ENCODE results near the gene DNAJB9.

DNAJB9 gene

DNA sequence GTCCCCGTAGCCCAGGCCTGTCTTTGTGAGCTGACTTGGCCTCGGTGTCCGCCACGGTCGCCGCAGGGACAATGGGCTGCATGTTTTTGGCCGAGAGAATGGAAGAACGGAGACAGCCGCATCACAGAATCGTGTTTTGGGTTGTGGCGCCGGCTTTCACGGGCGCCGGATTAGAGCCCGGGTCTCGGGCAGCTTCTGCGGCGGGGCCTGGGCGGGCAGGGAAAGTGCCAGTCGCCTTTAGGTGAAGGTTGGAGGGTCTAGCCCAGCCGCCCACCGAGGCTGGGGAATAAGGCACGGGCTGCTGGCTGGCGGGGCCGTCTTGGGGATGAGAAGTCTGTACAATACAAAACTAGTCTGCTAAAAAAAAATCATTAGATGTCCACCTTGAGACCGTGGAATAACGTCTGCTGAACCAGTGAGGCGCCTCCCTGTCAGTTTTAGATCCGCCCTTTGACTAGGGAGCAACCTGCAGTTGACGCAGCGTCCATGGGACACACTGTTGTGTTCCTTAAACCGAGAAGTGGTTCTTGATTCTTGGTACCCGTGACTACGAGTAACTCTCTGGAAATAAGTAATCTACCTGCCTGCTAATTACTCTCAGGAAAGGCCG is 577 bp downstream of the DNAJB9 start:
- DNase-seq, result peak; percentile 35

DNA sequence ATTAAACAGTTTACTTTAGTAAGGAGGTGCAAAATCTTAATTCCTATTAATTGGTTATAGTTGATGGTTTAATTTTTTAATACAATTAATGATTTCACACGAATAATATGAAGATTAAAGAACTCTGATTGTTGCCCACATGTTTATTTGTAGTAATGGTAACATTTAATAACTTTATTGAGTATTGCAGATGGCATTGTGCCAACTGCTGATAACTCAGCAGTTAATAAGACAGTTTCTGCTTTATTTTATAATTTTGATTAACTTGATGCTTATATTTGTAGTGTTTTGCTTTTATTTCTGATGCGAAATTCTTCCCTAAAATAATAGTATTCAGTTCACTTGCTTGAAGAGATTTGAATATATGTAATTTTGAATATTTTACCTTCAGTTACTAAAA is 2.8 kb downstream of the DNAJB9 start:
- DNase-seq, result no peak

DNA sequence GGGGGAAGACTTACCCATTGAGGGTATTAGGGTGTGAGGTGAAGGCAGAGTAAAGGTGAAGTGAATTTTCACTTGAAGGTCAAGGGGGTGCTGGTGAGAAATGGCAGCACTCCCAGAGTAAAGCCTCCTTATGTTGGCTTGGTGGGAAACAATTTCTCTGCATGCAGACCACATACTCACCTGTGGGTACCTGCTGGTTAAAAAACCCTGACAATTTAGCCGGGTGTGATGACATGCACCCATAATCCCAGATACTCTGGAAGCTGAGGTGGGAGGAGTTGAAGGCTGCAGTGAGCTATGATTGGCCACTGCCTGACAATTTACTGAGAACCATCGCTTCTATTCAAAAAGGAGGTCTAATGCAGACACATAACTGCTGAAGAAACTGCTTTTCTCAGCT is 5.5 kb downstream of the DNAJB9 start:
- no peak for DNase-seq

DNA sequence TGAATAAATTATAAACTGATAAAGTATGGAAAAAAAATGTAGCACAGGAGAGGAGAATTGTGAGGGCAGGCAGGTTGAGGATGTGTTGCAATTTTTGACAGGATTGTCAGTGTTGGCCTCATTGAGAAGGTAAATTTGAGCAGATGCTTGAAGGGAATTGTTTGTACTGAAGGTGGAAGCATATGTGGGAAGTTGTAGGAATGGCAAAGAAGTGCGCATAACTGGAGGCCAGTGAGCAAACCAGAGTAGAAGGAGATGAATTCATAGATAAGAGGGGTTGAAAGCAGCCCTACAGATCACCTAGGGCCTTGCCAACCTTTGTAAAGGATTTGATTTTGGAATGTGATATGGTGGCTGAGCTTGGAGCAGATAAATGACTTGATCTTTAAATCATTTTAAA is 6.4 kb downstream of the DNAJB9 start:
- no peak for DNase-seq

DNA sequence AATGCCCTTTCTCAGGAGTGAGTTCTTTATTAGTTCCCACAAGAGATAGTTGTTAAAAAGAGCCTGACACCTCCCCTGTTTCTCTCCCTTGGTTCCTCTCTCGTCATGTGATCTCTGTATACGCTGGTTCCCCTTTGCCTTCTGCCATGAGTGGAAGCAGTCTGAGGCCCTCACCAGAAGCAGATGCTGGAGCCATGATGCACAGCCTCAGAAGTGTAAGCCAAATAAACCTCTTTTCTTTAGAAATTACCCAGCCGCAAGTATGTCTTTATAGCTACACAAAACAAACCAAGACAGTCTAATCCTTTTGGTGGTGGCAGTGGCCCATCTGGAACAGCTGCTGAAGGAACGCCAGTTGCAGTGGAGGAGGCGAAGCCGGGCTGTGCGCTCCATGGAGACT is 9.3 kb downstream of the DNAJB9 start:
- DNase-seq, result no peak

DNA sequence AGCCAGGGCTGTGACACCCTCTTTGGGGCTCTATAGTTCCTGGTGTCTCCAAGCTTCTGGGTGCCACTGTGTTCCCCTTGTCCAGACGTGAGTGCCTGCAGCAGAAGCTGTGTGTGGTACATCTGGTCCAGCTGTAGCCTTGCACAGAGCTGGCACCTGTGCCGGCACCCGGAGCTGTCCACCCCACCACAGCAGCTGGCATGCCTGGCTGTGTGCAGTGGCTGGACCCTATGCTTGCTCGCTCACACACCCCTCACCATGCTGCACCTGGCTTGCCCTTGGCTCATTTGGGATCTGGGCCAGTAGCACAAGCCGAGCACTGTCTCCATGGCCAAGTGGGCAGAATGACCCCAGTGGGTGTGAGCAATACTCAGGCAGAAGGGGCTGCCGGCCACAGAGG is 10.6 kb downstream of the DNAJB9 start:
- no peak for DNase-seq

GRCh38 chr7:108581655-108582491 is 12.2 kb downstream of the DNAJB9 start:
- no peak for DNase-seq

- no peak for DNase-seq
Observed at GRCh38 chr7:108584211-108584610, 14.5 kb downstream of the DNAJB9 start.

- DNase-seq, result no peak
Observed at GRCh38 chr7:108585843-108586242, 16.2 kb downstream of the DNAJB9 start.

GRCh38 chr7:108586274-108586710 is 16.6 kb downstream of the DNAJB9 start:
- DNase-seq, result no peak

DNA sequence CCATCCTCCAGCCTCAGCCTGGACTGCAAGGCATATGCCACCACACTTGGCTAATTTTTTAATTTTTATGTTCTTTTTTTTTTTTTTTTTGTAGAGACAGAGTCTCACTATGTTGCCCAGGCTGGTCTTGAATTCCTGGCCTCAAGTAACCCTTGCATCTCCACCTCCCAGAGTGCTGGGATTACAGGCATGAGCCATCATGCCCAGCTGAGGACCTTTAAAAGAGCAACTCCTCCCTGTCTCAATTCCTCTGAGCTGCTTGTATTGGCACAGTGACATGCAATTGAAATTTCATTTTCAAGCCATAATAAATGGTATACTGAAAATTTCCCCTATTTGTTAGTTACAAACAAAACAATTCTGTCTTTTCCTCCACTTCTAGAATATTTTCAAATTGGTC is 19.5 kb downstream of the DNAJB9 start:
- DNase-seq, result no peak

DNA sequence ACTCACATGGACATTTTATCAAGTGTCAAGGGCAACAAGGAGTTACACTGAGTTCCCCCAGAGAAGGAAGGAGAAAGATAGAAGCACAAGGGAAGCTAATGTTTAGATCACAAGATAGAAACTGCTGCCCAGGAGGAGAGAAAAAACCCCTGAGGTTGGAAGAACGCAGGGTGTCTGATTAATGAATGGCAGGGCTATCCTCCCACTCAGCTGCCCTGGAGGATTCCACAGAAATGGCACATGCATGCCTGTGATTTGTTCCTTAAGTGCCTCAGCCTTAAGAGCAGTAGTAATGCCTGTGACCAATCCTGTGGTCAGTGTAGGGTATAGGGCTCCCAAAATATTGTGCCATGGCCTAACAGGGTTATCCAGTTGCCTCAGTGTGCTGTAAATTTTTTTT is 20.2 kb downstream of the DNAJB9 start:
- no peak for DNase-seq

- no peak for DNase-seq
Observed at GRCh38 chr7:108590606-108591005, 20.9 kb downstream of the DNAJB9 start.

DNA sequence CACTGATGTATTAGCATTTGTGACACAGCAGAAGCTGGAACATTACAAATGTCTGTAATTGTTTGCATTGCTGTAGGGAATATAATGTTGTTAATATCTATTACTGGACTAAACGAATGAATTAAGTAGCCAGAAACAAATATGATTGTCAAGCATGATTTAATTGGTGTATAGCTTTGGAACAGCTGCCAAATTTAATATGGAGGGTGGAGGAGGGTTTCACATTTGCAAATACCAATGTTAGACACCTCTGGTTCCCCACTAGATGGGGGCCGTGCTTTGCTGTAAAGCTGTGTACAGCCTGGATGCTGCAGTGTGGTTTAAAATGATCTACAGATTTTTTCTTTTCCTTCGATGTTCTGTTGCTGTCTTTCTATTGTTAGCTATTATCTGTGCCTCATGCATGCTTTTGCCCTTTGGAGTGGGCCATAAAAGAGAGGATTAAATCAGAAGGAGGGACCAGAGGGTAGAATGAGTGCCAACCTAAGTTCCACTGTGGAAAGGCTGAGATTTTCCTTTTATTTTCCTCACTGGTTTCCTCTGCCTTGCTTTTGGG is 23.1 kb downstream of the DNAJB9 start:
- no peak for DNase-seq

GRCh38 chr7:108596560-108596959 is 26.9 kb downstream of the DNAJB9 start:
- no peak for DNase-seq

- no peak for DNase-seq
Observed at GRCh38 chr7:108598153-108598552, 28.5 kb downstream of the DNAJB9 start.

DNA sequence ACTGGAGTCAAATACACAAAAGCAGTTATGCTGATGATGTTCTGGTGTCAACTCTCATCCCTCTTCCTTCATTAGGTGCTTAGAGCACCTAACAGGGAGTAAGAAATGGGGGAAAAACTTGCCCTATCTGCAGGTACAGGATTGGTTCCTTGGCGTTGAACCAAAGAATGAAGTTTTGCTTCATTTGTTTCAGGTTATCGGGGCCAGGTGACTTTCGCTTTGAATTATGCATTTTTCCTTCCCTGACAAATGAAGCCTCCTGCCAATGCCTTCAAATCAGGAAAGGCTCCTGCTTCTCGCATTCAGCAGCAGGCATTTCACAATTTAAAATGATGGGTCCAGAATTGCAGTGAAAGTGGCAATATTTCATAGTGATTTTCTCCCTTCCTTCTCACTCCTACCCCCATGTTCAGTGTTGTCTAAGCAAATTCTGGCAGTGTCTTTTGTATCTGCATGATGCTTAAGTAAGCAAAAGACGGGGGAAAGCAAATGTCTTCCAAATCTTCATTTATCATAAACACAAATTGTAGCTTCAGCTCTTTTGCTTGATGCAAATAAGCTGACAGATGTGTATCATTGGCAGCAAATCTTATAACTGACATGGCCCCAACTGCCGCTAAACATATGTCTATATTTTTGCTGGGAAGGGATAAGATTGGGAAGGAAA is 29.4 kb downstream of the DNAJB9 start:
- no peak for DNase-seq

DNA sequence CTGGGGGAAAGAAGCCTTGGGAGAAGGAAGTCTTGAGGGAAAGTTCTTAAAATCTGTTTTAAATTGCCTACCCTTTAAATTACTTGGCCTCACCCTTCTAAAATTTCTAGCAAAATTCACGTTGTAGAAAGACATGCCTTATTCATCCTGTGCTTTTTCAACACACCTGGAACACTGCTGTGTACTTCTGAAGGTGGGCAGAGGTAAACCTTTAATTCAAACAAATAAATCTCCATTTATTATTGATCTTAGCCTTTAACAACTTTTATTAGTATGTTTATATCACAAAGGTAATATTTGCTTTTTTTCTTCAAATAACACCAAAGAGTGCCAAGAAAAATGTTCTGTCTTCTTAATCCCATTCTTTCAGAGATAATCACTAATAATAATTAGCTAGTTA is 30.7 kb downstream of the DNAJB9 start:
- no peak for DNase-seq

DNA sequence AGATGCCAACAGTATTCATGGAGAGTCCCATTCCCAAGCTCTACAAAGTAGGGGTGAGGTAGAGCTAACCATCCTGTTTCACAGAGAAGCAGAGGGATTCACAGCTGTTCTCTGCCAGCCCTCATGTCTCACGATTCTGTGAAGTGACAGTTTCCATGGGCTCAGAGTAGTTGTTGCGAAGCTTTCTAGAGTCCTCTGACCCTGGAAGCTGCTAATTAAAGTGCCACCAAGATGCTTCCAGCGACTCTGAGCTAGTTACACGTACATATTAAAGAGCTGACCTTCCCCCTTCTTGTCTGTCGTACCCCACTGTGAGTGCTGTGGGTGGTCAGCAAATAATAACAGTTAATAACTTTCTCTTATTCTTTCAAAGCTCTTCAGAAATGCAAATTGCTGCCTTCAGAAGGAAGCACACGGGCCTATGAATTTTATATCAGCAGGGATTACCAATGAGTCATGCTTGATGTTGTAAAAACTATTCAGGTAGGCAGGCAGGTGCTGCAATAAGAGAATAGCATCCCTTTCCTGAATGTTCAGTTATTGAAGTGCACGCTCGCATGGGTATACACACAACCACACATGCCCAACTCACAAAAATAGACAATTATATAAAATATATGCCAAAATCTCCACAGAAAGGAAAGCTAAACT is 34.1 kb downstream of the DNAJB9 start:
- DNase-seq, result no peak

DNA sequence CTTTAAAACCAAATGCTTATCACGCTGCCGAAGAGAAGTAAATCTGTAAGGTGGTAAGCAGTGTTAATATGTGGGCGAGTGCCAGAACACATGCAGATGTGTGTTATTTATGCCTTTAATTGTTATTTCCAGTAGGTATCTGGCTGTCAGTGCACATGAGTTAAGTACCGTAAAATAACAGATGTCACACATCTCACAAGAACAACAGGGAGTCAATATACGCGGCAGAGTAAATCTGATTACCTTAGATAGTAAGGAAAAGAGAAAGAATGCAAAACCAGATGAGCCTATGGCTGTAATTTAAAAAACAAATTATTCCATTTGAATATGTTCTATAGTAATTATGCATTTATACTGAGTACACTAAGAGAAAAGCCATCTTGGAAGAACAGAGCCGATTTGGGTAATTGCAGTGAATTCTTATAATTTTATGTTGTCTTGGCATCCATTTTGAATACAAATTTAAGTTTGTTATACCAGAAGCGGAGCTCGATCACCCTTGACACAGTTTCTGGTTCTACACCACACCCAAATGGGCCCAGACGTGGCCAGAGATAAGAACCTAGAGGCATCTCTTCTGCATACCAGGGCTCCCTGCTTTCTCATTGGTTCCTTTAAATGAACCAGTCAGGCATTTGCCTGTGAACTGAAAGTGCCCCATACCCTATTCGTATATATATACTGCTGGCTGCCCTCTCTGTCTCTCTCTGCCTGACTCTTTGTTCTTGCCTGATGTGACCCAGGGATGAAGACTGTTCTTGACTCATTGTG is 34.8 kb downstream of the DNAJB9 start:
- no peak for DNase-seq

GRCh38 chr7:108605559-108606201 is 36.0 kb downstream of the DNAJB9 start:
- no peak for DNase-seq

DNA sequence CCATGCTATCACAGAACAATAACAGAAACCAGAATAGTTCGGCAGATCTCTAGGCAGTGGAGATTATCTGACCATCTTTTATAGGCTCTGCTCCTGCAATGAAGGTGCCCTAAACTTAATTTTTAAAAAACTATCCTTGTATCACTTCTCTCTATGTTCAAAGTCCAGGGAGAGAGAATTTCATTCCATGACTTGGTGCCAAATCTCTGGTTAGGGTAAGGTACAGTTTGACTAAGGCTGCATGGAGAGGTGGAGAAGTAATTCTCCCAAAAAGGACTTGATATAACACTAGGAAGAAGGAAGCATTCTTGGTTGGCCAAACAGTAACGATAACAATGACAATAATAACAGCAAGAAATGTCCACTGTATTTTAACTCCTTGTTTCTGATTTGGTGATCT is 40.0 kb downstream of the DNAJB9 start:
- no peak for DNase-seq

Measured in activated effector memory CD4-positive, alpha-beta T cell treated with Interleukin-2 at 50 U/mL for 16 hours (primary cell).